Ishikawa (cell line): ENCODE measurements around the gene PRKN.

Source experiments
- CEBPB ChIP-seq: IDR thresholded peaks from 2 replicates; pipeline ENCODE4 v1.6.1; 2012
- CREB1 ChIP-seq: IDR thresholded peaks from 2 replicates; pipeline ENCODE4 v1.6.1; 2012; ENCODE audit warnings: low read depth
- EGR1 ChIP-seq: IDR thresholded peaks from 2 replicates; pipeline ENCODE4 v1.6.1; 2012
- EP300 ChIP-seq: IDR thresholded peaks from 2 replicates; pipeline ENCODE4 v1.6.1; 2012; ENCODE audit warnings: borderline replicate concordance
- FOXM1 ChIP-seq: IDR thresholded peaks from 2 replicates; pipeline ENCODE4 v1.6.1; 2012; ENCODE audit warnings: low read depth, borderline replicate concordance
- MAX ChIP-seq: IDR thresholded peaks from 2 replicates; pipeline ENCODE4 v1.6.1; 2012
- NFIC ChIP-seq: IDR thresholded peaks from 2 replicates; pipeline ENCODE4 v1.6.1; 2012
- RAD21 ChIP-seq: IDR thresholded peaks from 2 replicates; pipeline ENCODE4 v1.6.1; 2012; ENCODE audit warnings: low read depth
- TAF1 ChIP-seq: IDR thresholded peaks from 2 replicates; pipeline ENCODE4 v1.6.1; 2012; ENCODE audit warnings: low read depth, mild to moderate bottlenecking
- TCF12 ChIP-seq: IDR thresholded peaks from 2 replicates; pipeline ENCODE4 v1.6.1; 2012; ENCODE audit warnings: low read depth
- TEAD4 ChIP-seq: IDR thresholded peaks from 2 replicates; pipeline ENCODE4 v1.6.1; 2012
- USF1 ChIP-seq: IDR thresholded peaks from 2 replicates; pipeline ENCODE4 v1.6.1; 2012
- YY1 ChIP-seq: IDR thresholded peaks from 2 replicates; pipeline ENCODE4 v1.6.1; 2012; ENCODE audit warnings: low read depth
- ZBTB7A ChIP-seq: IDR thresholded peaks from 2 replicates; pipeline ENCODE4 v1.6.1; 2012; ENCODE audit warnings: low read depth
- TF ChIP-seq, protein P1 (sequence below): IDR thresholded peaks from 2 replicates; pipeline ENCODE4 v1.6.1; 2012; ENCODE audit warnings: low read depth, mild to moderate bottlenecking

PRKN gene

GRCh38 chr6:161744211-161745067 is 983.1 kb downstream of the PRKN start:
- TF ChIP-seq RAD21: no peak
- TF ChIP-seq MAX: no peak
- TF ChIP-seq TAF1: no peak
- no peak for TF ChIP-seq USF1
- TF ChIP-seq ZBTB7A: no peak

GRCh38 chr6:161743509-161744178 is 983.9 kb downstream of the PRKN start:
- TF ChIP-seq FOXM1: no peak
- TF ChIP-seq TCF12: no peak
- TF ChIP-seq CREB1: no peak
- no peak for TF ChIP-seq CEBPB
- TF ChIP-seq, protein P1, sequence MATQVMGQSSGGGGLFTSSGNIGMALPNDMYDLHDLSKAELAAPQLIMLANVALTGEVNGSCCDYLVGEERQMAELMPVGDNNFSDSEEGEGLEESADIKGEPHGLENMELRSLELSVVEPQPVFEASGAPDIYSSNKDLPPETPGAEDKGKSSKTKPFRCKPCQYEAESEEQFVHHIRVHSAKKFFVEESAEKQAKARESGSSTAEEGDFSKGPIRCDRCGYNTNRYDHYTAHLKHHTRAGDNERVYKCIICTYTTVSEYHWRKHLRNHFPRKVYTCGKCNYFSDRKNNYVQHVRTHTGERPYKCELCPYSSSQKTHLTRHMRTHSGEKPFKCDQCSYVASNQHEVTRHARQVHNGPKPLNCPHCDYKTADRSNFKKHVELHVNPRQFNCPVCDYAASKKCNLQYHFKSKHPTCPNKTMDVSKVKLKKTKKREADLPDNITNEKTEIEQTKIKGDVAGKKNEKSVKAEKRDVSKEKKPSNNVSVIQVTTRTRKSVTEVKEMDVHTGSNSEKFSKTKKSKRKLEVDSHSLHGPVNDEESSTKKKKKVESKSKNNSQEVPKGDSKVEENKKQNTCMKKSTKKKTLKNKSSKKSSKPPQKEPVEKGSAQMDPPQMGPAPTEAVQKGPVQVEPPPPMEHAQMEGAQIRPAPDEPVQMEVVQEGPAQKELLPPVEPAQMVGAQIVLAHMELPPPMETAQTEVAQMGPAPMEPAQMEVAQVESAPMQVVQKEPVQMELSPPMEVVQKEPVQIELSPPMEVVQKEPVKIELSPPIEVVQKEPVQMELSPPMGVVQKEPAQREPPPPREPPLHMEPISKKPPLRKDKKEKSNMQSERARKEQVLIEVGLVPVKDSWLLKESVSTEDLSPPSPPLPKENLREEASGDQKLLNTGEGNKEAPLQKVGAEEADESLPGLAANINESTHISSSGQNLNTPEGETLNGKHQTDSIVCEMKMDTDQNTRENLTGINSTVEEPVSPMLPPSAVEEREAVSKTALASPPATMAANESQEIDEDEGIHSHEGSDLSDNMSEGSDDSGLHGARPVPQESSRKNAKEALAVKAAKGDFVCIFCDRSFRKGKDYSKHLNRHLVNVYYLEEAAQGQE: no peak
- no peak for TF ChIP-seq USF1
- no peak for TF ChIP-seq NFIC
- TF ChIP-seq TAF1: no peak
- no peak for TF ChIP-seq EP300

DNA sequence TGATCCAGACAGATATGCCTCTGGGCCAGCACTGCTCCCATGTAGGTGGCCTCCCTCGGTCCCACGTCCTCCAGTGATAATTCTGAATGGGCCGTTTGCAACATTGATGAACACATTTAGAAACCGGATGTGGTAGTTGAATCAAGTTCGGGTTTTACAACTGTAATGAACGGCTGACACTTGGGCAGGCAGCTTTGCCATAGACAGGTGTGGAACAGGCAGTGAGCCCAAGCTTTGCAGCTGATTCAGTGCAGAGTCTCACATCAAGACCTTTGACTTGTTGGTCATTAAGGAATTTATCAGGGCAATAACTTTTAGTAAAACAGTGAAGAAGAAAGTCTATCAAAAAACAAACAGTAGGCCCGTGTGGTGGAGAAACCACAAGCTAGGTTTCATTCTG is 987.1 kb downstream of the PRKN start:
- TF ChIP-seq EP300 (no peak), NFIC (no peak), TCF12 (no peak), MAX (no peak), ZBTB7A (no peak), EGR1 (no peak), YY1 (no peak), TEAD4 (no peak), TAF1 (no peak), RAD21 (no peak), FOXM1 (no peak), USF1 (no peak), CREB1 (no peak), CEBPB (no peak)
- TF ChIP-seq, protein P1: no peak

GRCh38 chr6:161736781-161737292 is 990.7 kb downstream of the PRKN start:
- TF ChIP-seq NFIC: no peak
- no peak for TF ChIP-seq YY1
- no peak for TF ChIP-seq RAD21
- TF ChIP-seq CEBPB: no peak
- TF ChIP-seq TAF1: no peak
- no peak for TF ChIP-seq TEAD4
- TF ChIP-seq MAX: no peak
- TF ChIP-seq EP300: no peak
- TF ChIP-seq EGR1: no peak
- TF ChIP-seq TCF12: no peak
- no peak for TF ChIP-seq USF1
- TF ChIP-seq, protein P1: no peak
- no peak for TF ChIP-seq CREB1
- TF ChIP-seq FOXM1: no peak
- no peak for TF ChIP-seq ZBTB7A
